SK-N-SH treated with all-trans-retinoic acid at 6 μM for 48 hours (cell line): ENCODE measurements around the gene SEH1L.

Experiments
- ARNTL ChIP-seq: fragments of 450-650 bp; formaldehyde crosslinking; IDR thresholded peaks from 2 replicates; pipeline ENCODE4 v1.5.0; 2020; ENCODE audit warnings: low read depth, mild to moderate bottlenecking, moderate library complexity, borderline replicate concordance
- CSDC2 ChIP-seq: fragments of 250-450 bp; sonication (Bioruptor Pico); IDR thresholded peaks from 2 replicates; pipeline ENCODE4 v1.5.0; 2020; ENCODE audit warnings: mild to moderate bottlenecking, moderate library complexity
- ESRRG ChIP-seq: fragments of 250-450 bp; sonication (Bioruptor Pico); IDR thresholded peaks from 2 replicates; pipeline ENCODE4 v1.6.1; 2021; ENCODE audit warnings: mild to moderate bottlenecking
- GLIS3 ChIP-seq: fragments of 250-450 bp; sonication (Bioruptor Pico); IDR thresholded peaks from 2 replicates; pipeline ENCODE4 v1.5.0; 2020; ENCODE audit warnings: mild to moderate bottlenecking, moderate library complexity
- ISL1 ChIP-seq: fragments of 250-450 bp; sonication (Bioruptor Pico); IDR thresholded peaks from 2 replicates; pipeline ENCODE4 v2.1.2; 2022; ENCODE audit warnings: mild to moderate bottlenecking, moderate library complexity
- PPARA ChIP-seq: fragments of 250-450 bp; sonication (Bioruptor Pico); IDR thresholded peaks from 2 replicates; pipeline ENCODE4 v1.5.0; 2020; ENCODE audit warnings: mild to moderate bottlenecking, borderline replicate concordance
- TOX ChIP-seq: fragments of 250-450 bp; sonication (Bioruptor Pico); IDR thresholded peaks from 2 replicates; pipeline ENCODE4 v1.8.0; 2021; ENCODE audit warnings: mild to moderate bottlenecking, moderate library complexity, borderline replicate concordance
- ZC3H10 ChIP-seq: fragments of 250-450 bp; sonication (Bioruptor Pico); IDR thresholded peaks from 2 replicates; pipeline ENCODE4 v1.5.1; 2021; ENCODE audit warnings: mild to moderate bottlenecking, moderate library complexity
- ZFP3 ChIP-seq: fragments of 250-450 bp; sonication (Bioruptor Pico); IDR thresholded peaks from 2 replicates; pipeline ENCODE4 v1.5.0; 2020; ENCODE audit warnings: mild to moderate bottlenecking, moderate library complexity
- ZFP30 ChIP-seq: fragments of 450-650 bp; formaldehyde crosslinking; IDR thresholded peaks from 2 replicates; pipeline ENCODE4 v1.5.0; 2022; ENCODE audit warnings: mild to moderate bottlenecking, moderate library complexity
- ZNF565 ChIP-seq: fragments of 450-650 bp; formaldehyde crosslinking; conservative IDR thresholded peaks from 2 replicates; pipeline ENCODE4 v1.5.0; 2020; ENCODE audit warnings: low read depth, mild to moderate bottlenecking, moderate library complexity
- TF ChIP-seq, protein P1 (sequence below): fragments of 250-450 bp; sonication (Bioruptor Pico); IDR thresholded peaks from 2 replicates; pipeline ENCODE4 v1.5.0; 2020; ENCODE audit warnings: mild to moderate bottlenecking, moderate library complexity

DNA sequence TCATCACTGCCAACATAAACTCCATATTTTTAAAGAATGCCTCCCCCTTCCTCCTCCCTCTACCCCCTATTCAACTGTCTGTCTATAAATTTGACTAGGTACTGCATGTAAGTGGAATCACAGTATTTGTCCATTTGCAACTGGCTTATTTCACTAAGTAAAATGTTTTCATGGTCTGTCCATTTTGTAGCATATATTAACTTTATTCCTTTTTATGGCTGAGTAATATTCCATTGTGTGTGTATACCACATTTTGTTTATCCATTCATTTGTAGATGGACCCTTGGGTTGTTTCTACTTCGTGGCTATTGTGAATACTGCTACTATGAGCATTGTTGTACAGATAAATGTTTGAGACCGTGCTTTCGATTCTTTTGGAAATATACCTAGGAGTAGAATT is 10.7 kb downstream of the SEH1L start:
- TF ChIP-seq ZFP3: no peak
- TF ChIP-seq ARNTL (CRISPR knock-in tag): no peak
- TF ChIP-seq, protein P1, sequence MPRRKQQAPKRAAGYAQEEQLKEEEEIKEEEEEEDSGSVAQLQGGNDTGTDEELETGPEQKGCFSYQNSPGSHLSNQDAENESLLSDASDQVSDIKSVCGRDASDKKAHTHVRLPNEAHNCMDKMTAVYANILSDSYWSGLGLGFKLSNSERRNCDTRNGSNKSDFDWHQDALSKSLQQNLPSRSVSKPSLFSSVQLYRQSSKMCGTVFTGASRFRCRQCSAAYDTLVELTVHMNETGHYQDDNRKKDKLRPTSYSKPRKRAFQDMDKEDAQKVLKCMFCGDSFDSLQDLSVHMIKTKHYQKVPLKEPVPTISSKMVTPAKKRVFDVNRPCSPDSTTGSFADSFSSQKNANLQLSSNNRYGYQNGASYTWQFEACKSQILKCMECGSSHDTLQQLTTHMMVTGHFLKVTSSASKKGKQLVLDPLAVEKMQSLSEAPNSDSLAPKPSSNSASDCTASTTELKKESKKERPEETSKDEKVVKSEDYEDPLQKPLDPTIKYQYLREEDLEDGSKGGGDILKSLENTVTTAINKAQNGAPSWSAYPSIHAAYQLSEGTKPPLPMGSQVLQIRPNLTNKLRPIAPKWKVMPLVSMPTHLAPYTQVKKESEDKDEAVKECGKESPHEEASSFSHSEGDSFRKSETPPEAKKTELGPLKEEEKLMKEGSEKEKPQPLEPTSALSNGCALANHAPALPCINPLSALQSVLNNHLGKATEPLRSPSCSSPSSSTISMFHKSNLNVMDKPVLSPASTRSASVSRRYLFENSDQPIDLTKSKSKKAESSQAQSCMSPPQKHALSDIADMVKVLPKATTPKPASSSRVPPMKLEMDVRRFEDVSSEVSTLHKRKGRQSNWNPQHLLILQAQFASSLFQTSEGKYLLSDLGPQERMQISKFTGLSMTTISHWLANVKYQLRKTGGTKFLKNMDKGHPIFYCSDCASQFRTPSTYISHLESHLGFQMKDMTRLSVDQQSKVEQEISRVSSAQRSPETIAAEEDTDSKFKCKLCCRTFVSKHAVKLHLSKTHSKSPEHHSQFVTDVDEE (CRISPR knock-in tag): no peak
- no peak for TF ChIP-seq ISL1 (CRISPR knock-in tag)
- no peak for TF ChIP-seq CSDC2 (CRISPR knock-in tag)
- TF ChIP-seq ZFP30 (CRISPR knock-in tag): no peak
- TF ChIP-seq ZNF565: no peak
- TF ChIP-seq ZC3H10: no peak
- TF ChIP-seq ESRRG (CRISPR knock-in tag): no peak
- no peak for TF ChIP-seq TOX (CRISPR knock-in tag)
- no peak for TF ChIP-seq PPARA (CRISPR knock-in tag)
- TF ChIP-seq GLIS3: no peak
